H1 (cell line): Measurements from ENCODE around the gene OTOF. TPM values are rescaled to one million over a fixed set of nuclear protein-coding genes. Genes with fewer than 3 reads are reported as not detected.

ENCODE experiments used
- CTCF ChIA-PET: fragments of 300-600 bp; sonication (Branson Sonifier 250); formaldehyde crosslinking; loops from one replicate; lab custom pipeline; 2021; ENCODE audit not compliant: partially characterized antibody; lab: Charles Lee
- POLR2A ChIA-PET: fragments of 300-600 bp; sonication (Branson Sonifier 250); formaldehyde crosslinking; loops from one replicate; lab custom pipeline; 2021; ENCODE audit warnings: inconsistent platforms; ENCODE audit not compliant: partially characterized antibody; lab: Charles Lee
- DNase-seq, 2 experiments: peaks; one replicate each; pipeline versions ENCODE4 v3.0.0 to v3.0.0-alpha.2; 2010 to 2022; ENCODE audit warnings: low spot score in 2 of 2, low read depth in 1 of 2, mixed read lengths in 1 of 2
- FAIRE-seq: peaks from 2 replicates; lab custom pipeline; 2011; peaks lifted over from hg19 to GRCh38; lab: Jason Lieb, UNC
- H2AFZ ChIP-seq: 2 replicates; pipeline ENCODE4 v1.8.1; 2012; ENCODE audit warnings: low read length, inconsistent platforms
- H2AK5ac ChIP-seq: 2 replicates; pipeline ENCODE4 v1.6.1; 2013; ENCODE audit warnings: low read depth, low read length
- H2BK120ac ChIP-seq: replicated peaks from 2 replicates; pipeline ENCODE3; 2013; ENCODE audit warnings: low read depth, low read length, inconsistent platforms
- H2BK12ac ChIP-seq: 2 replicates; pipeline ENCODE4 v1.6.1; 2013; ENCODE audit warnings: low read depth, low read length
- H2BK15ac ChIP-seq: 2 replicates; pipeline ENCODE4 v1.6.1; 2013; ENCODE audit warnings: low read length
- H2BK20ac ChIP-seq: 2 replicates; pipeline ENCODE4 v1.6.1; 2013; ENCODE audit warnings: low read length
- H2BK5ac ChIP-seq: 2 replicates; pipeline ENCODE4 v1.6.1; 2013; ENCODE audit warnings: low read depth, low read length
- H3K14ac ChIP-seq: 2 replicates; pipeline ENCODE4 v1.6.1; 2013; ENCODE audit warnings: inconsistent platforms; ENCODE audit not compliant: insufficient read length
- H3K18ac ChIP-seq: 2 replicates; pipeline ENCODE4 v1.6.1; 2013; ENCODE audit warnings: low read length; ENCODE audit errors: extremely low read depth
- H3K23ac ChIP-seq: 2 replicates; pipeline ENCODE4 v1.6.1; 2013; ENCODE audit warnings: inconsistent platforms; ENCODE audit not compliant: insufficient read length
- H3K23me2 ChIP-seq: 2 replicates; pipeline ENCODE4 v1.6.1; 2013; ENCODE audit warnings: low read depth, low read length
- H3K27ac ChIP-seq: 2 replicates; pipeline ENCODE4 v1.6.1; 2011; ENCODE audit warnings: low read depth, low read length, inconsistent platforms
- H3K27me3 ChIP-seq, 4 experiments: replicated peaks in 1 of 4; 1 replicate in 1 of 4; 2 replicates in 3 of 4; pipeline versions ENCODE4 v1.6.1 to v1.8.1; 2011 to 2013; ENCODE audit warnings: low read length in 3 of 4, mild to moderate bottlenecking in 3 of 4, inconsistent platforms in 2 of 4, mixed read lengths in 2 of 4, moderate library complexity in 1 of 4; ENCODE audit not compliant: control insufficient read depth in 3 of 4, insufficient read depth in 3 of 4; ENCODE audit errors: extremely low read depth in 1 of 4
- H3K36me3 ChIP-seq, 4 experiments: 2 replicates each; pipeline versions ENCODE4 v1.6.1 to v1.8.1; 2011 to 2013; ENCODE audit warnings: mild to moderate bottlenecking in 4 of 4, low read length in 3 of 4, moderate library complexity in 2 of 4, control low read depth in 1 of 4, inconsistent platforms in 1 of 4; ENCODE audit not compliant: insufficient read depth in 4 of 4, control insufficient read depth in 2 of 4
- H3K4ac ChIP-seq: replicated peaks from 2 replicates; pipeline ENCODE3; 2013; ENCODE audit warnings: low read length, low read depth, mixed read lengths, inconsistent platforms; ENCODE audit not compliant: insufficient read length
- H3K4me1 ChIP-seq, 4 experiments: replicated peaks in 1 of 4; 1 replicate in 1 of 4; 2 replicates in 3 of 4; pipeline versions ENCODE4 v1.6.1 to v1.8.1; 2011 to 2013; ENCODE audit warnings: low read length in 3 of 4, inconsistent platforms in 2 of 4, mixed read lengths in 1 of 4; ENCODE audit not compliant: insufficient read depth in 4 of 4, control insufficient read depth in 3 of 4
- H3K4me2 ChIP-seq, 2 experiments: 2 replicates each; pipeline versions ENCODE4 v1.6.1 to v1.8.1; 2011 to 2013; ENCODE audit warnings: low read depth in 2 of 2, low read length in 2 of 2, control low read depth in 1 of 2, inconsistent platforms in 1 of 2, mild to moderate bottlenecking in 1 of 2; ENCODE audit not compliant: insufficient read depth in 1 of 2
- H3K4me3 ChIP-seq, 4 experiments: fragments of 200-600, 300-600 bp in 1 of 4; sonication (generic), shearing (Covaris generic), sonication (Bioruptor Twin) in 1 of 4; 2 replicates each; pipeline versions ENCODE4 v1.5.1 to v1.8.1; 2011 to 2016; ENCODE audit warnings: low read length in 4 of 4, low read depth in 3 of 4, control low read depth in 2 of 4, inconsistent platforms in 2 of 4, mild to moderate bottlenecking in 2 of 4, mixed read lengths in 1 of 4, moderate library complexity in 1 of 4; ENCODE audit not compliant: insufficient read depth in 2 of 4; ENCODE audit errors: extremely low read depth in 1 of 4
- H3K56ac ChIP-seq: replicated peaks from 2 replicates; pipeline ENCODE3; 2013; ENCODE audit warnings: low read depth, mild to moderate bottlenecking, mixed read lengths, low read length, inconsistent platforms; ENCODE audit not compliant: insufficient read length
- H3K79me1 ChIP-seq: 2 replicates; pipeline ENCODE4 v1.6.1; 2013; ENCODE audit warnings: low read depth, low read length, control low read depth
- H3K79me2 ChIP-seq, 2 experiments: 2 replicates each; pipeline versions ENCODE4 v1.6.1 to v1.8.1; 2012 to 2013; ENCODE audit warnings: low read length in 2 of 2, mild to moderate bottlenecking in 2 of 2, inconsistent platforms in 1 of 2; ENCODE audit not compliant: insufficient read depth in 2 of 2, control insufficient read depth in 1 of 2
- H3K9ac ChIP-seq, 4 experiments: replicated peaks in 1 of 4; 1 replicate in 1 of 4; 2 replicates in 3 of 4; pipeline versions ENCODE4 v1.6.1 to v1.8.1; 2011 to 2013; ENCODE audit warnings: low read depth in 3 of 4, low read length in 3 of 4, control low read depth in 2 of 4, mild to moderate bottlenecking in 2 of 4, moderate library complexity in 2 of 4, inconsistent platforms in 1 of 4; ENCODE audit errors: extremely low read depth in 1 of 4
- H3K9me3 ChIP-seq, 2 experiments: 2 replicates each; pipeline versions ENCODE4 v1.6.1 to v1.8.1; 2012 to 2013; ENCODE audit warnings: mild to moderate bottlenecking in 2 of 2, moderate library complexity in 2 of 2, control low read depth in 1 of 2, inconsistent platforms in 1 of 2, low read depth in 1 of 2, low read length in 1 of 2, mixed read lengths in 1 of 2; ENCODE audit not compliant: insufficient read depth in 2 of 2
- H4K20me1 ChIP-seq, 2 experiments: replicated peaks in 1 of 2; 2 replicates each; pipeline versions ENCODE3 to v1.8.1; 2011 to 2013; ENCODE audit warnings: inconsistent platforms in 2 of 2, low read length in 2 of 2, mild to moderate bottlenecking in 1 of 2; ENCODE audit not compliant: insufficient read depth in 2 of 2, control insufficient read depth in 1 of 2
- H4K5ac ChIP-seq: 2 replicates; pipeline ENCODE4 v1.6.1; 2013; ENCODE audit warnings: low read length, low read depth, mixed read lengths, inconsistent platforms; ENCODE audit not compliant: insufficient read length
- H4K8ac ChIP-seq: 2 replicates; pipeline ENCODE4 v1.8.0; 2013; ENCODE audit warnings: mild to moderate bottlenecking, moderate library complexity, low read length, inconsistent platforms; ENCODE audit not compliant: insufficient read depth; ENCODE audit errors: extremely low read depth
- H4K91ac ChIP-seq: replicated peaks from 2 replicates; pipeline ENCODE3; 2013; ENCODE audit warnings: low read length, mixed read lengths, inconsistent platforms; ENCODE audit not compliant: insufficient read length
- BACH1 ChIP-seq: IDR thresholded peaks from 2 replicates; pipeline ENCODE4 v1.6.1; 2012; ENCODE audit warnings: low read length, improper control_type of control experiment
- CHD1 ChIP-seq: IDR thresholded peaks from 2 replicates; pipeline ENCODE4 v1.6.1; 2012; ENCODE audit warnings: low read depth, low read length, improper control_type of control experiment
- CREB1 ChIP-seq: IDR thresholded peaks from 2 replicates; pipeline ENCODE4 v1.6.1; 2012; ENCODE audit warnings: inconsistent platforms
- EZH2 ChIP-seq: fragments of 200-600 bp; sonication (generic); IDR thresholded peaks from 2 replicates; pipeline ENCODE4 v1.7.1; 2012; ENCODE audit warnings: low read depth, mild to moderate bottlenecking, moderate library complexity, low read length, inconsistent platforms; ENCODE audit not compliant: severe bottlenecking
- GABPA ChIP-seq: IDR thresholded peaks from 2 replicates; pipeline ENCODE4 v1.6.1; 2011; ENCODE audit warnings: mild to moderate bottlenecking, low read length, moderate library complexity, borderline replicate concordance; ENCODE audit not compliant: insufficient read depth
- HDAC2 ChIP-seq, 2 experiments: fragments of 300-600 bp in 1 of 2; sonication (generic) in 1 of 2; IDR thresholded peaks; 2 replicates each; pipeline ENCODE4 v1.6.1; 2011 to 2012; ENCODE audit warnings: low read depth in 2 of 2, low read length in 2 of 2, mild to moderate bottlenecking in 2 of 2, moderate library complexity in 2 of 2, borderline replicate concordance in 1 of 2, inconsistent platforms in 1 of 2
- JUN ChIP-seq: IDR thresholded peaks from 2 replicates; pipeline ENCODE4 v1.6.1; 2011; ENCODE audit warnings: low read depth, mild to moderate bottlenecking, improper control_type of control experiment, low read length
- KDM1A ChIP-seq: fragments of 200-600, 300-600 bp; sonication (generic); IDR thresholded peaks from 2 replicates; pipeline ENCODE4 v1.7.1; 2016; ENCODE audit warnings: mild to moderate bottlenecking, low read length, borderline replicate concordance
- POLR2A ChIP-seq, 2 experiments: IDR thresholded peaks; 1 replicate in 1 of 2; 2 replicates in 1 of 2; pipeline ENCODE4 v1.6.1; 2011; ENCODE audit warnings: low read depth in 2 of 2, low read length in 2 of 2, mild to moderate bottlenecking in 2 of 2; ENCODE audit errors: control extremely low read depth in 1 of 2
- RFX5 ChIP-seq: IDR thresholded peaks from 2 replicates; pipeline ENCODE4 v1.6.1; 2011; ENCODE audit warnings: low read depth, low read length, improper control_type of control experiment, borderline replicate concordance
- SP1 ChIP-seq: IDR thresholded peaks from 2 replicates; pipeline ENCODE4 v1.6.1; 2011; ENCODE audit warnings: low read depth, low read length
- SP2 ChIP-seq: IDR thresholded peaks from 2 replicates; pipeline ENCODE4 v1.6.1; 2012; ENCODE audit warnings: mild to moderate bottlenecking, low read length, inconsistent platforms
- TEAD4 ChIP-seq: IDR thresholded peaks from 2 replicates; pipeline ENCODE4 v1.6.1; 2012; ENCODE audit warnings: low read depth, low read length, inconsistent platforms, mixed read lengths
- WGBS, 2 experiments: shearing (Covaris generic) in 1 of 2; methylation state at CpG; one replicate each; pipeline versions ENCODE4 v1.1.6 to v1.1.7; 2013 to 2015; ENCODE audit warnings: low lambda C conversion rate in 2 of 2, mixed read lengths in 2 of 2, inconsistent platforms in 1 of 2, low coverage in 1 of 2, missing lambda C conversion rate in 1 of 2; ENCODE audit not compliant: insufficient replicate concordance in 2 of 2, insufficient coverage in 1 of 2, insufficient read length in 1 of 2; ENCODE audit errors: extremely low coverage in 1 of 2, missing lambda C conversion rate in 1 of 2; 5-methylcytosine and 5-hydroxymethylcytosine counted together
- long read RNA-seq, 2 experiments: library from RNA in 1 of 2; library from capped mRNA in 1 of 2; stranded (forward); transcript quantifications; one replicate each; pipeline ENCODE4 v2.0.0, GENCODE V29; 2021; ENCODE audit warnings: inconsistent platforms in 1 of 2
- polyA minus RNA-seq, 3 experiments: library from RNA; depleted of rRNA, polyadenylated mRNA; stranded (reverse); fragments of >200 nt; gene quantifications; 1 replicate in 2 of 3; 2 replicates in 1 of 3; pipeline ENCODE4 v1.2.3, GENCODE V29; 2011
- polyA plus RNA-seq, 7 experiments: library from polyadenylated mRNA; depleted of rRNA in 3 of 7; stranded (reverse) in 5 of 7; unstranded in 2 of 7; fragments of >200 nt in 5 of 7; fragments of 200-250 nt in 2 of 7; gene quantifications; 1 replicate in 5 of 7; 2 replicates in 1 of 7; 4 replicates in 1 of 7; pipeline versions ENCODE4 v1.2.1 to v1.2.3, GENCODE V29; 2011 to 2013; ENCODE audit warnings: missing spikeins in 2 of 7, mixed read lengths in 2 of 7
- total RNA-seq: library from RNA; stranded (reverse); fragmentation: NEBNext Ultra II Directional; extraction: Animal tissue kit (Norgen Biotek cat#: 25700); gene quantifications from 2 replicates; pipeline ENCODE4 v1.2.1, GENCODE V29; 2021

Gene OTOF
- not detected in 2 replicates for total RNA-seq
- polyA plus RNA-seq (2011; rRNA removed) = 0.06 TPM in 2 replicates
- 0.03 TPM for polyA plus RNA-seq (2011; cell fraction: cytosol; rRNA removed)
- polyA plus RNA-seq (2011; cell fraction: nucleus; rRNA removed) = 0.31 TPM
- polyA plus RNA-seq (2012, experiment 1 of 2) = 0.03 to 0.15 TPM (median 0.07 TPM) in 3 of 4 replicates, not detected in the other
- not detected for polyA plus RNA-seq (2012, experiment 2 of 2)
- 0.02 TPM for polyA plus RNA-seq (2013, experiment 1 of 2)
- 0.04 TPM for polyA plus RNA-seq (2013, experiment 2 of 2)
- not detected in 2 replicates for polyA minus RNA-seq (2011; rRNA and poly(A)+ RNA removed)
- polyA minus RNA-seq (2011; cell fraction: cytosol; rRNA and poly(A)+ RNA removed) = not detected
- not detected for polyA minus RNA-seq (2011; cell fraction: nucleus; rRNA and poly(A)+ RNA removed)
- long read RNA-seq, experiment 1, partial matches to known transcripts = 1 of 1 reads
- long read RNA-seq, experiment 1, other reads (novel, unspliced or antisense) = 0 of 1 reads
- long read RNA-seq, experiment 2 = 0 reads

- no peaks in the 10 kb centered on the region for H3K36me3 ChIP-seq
- H3K9me3 ChIP-seq = no peaks in the 10 kb centered on the region
- H4K20me1 ChIP-seq = peaks cover 0 to 5% of the 10 kb centered on the region in 2 experiments
- no peak within 1 kb of the TSS for H3K9ac ChIP-seq
- no peak within 1 kb of the TSS for H4K91ac ChIP-seq
- peaks cover 0 to 7% (median under 1%) of the 10 kb centered on the region in 4 experiments; a peak in 4 of 7 replicates for H3K4me1 ChIP-seq
- H3K27ac ChIP-seq = no peak within 1 kb of the TSS
- no peak within 1 kb of the TSS for H2BK12ac ChIP-seq
- H2AFZ ChIP-seq = no peak within 1 kb of the TSS; the same call in 1 of the 2 replicates
- WGBS, 2 experiments = 89% methylated on average over 2 of the region's 3 CpGs; no CpG with 5 or more reads in 1 of the 2 experiments
- no peak within 1 kb of the TSS for H3K4ac ChIP-seq
- ChIA-PET POLR2A (interaction anchor here (0.8 to 1.3 kb wide), 3 partner anchors 9 to 14 kb away, joined by 3 to 4 read pairs (median 3); no protein-coding TSS in a partner anchor), CTCF (interaction anchor here (1.2 to 5.5 kb wide), 9 partner anchors 8 to 146 kb away, joined by 3 to 24 read pairs (median 4); no protein-coding TSS in a partner anchor)
- no peak within 1 kb of the TSS for H3K23ac ChIP-seq
- no peak within 1 kb of the TSS for H3K4me3 ChIP-seq
- DNase-seq (no peak), FAIRE-seq (no peak)
- H4K5ac ChIP-seq = no peak within 1 kb of the TSS
- no peak within 1 kb of the TSS for H3K14ac ChIP-seq
- H2AK5ac ChIP-seq = no peak within 1 kb of the TSS
- no peak within 1 kb of the TSS for H2BK120ac ChIP-seq
- H3K23me2 ChIP-seq = peaks cover 3% of the 10 kb centered on the region; the same call in 1 of the 2 replicates
- H3K79me1 ChIP-seq = no peaks in the 10 kb centered on the region
- peak within 1 kb of the TSS; percentile 45 for H4K8ac ChIP-seq
- H3K4me2 ChIP-seq = no peak within 1 kb of the TSS
- H2BK15ac ChIP-seq = peak within 1 kb of the TSS; percentile 29; the same call in 1 of the 2 replicates
- H3K18ac ChIP-seq = no peak within 1 kb of the TSS
- H3K56ac ChIP-seq = no peak within 1 kb of the TSS
- H2BK5ac ChIP-seq = no peak within 1 kb of the TSS
- H3K79me2 ChIP-seq = no peaks in the 10 kb centered on the region
- H3K27me3 ChIP-seq = no peaks in the 10 kb centered on the region
- 0 out of 2 replicates have a peak within 1 kb of the TSS, but pooled peaks have one; percentile 61 for H2BK20ac ChIP-seq
- no peak for TF ChIP-seq POLR2A (IDR thresholded peaks at IDR 0.05; ENCODE audit: control extremely low read depth in 1 of 2, low read depth in 2 of 2, low read length in 2 of 2)
- no peak for TF ChIP-seq GABPA
- TF ChIP-seq RFX5 = no peak
- TF ChIP-seq HDAC2 (IDR thresholded peaks at IDR 0.05; ENCODE audit: borderline replicate concordance in 1 of 2, low read depth in 2 of 2, low read length in 2 of 2) = no peak
- no peak for TF ChIP-seq JUN
- no peak for TF ChIP-seq SP1
- no peak for TF ChIP-seq CHD1
- TF ChIP-seq TEAD4 = no peak
- no peak for TF ChIP-seq CREB1
- TF ChIP-seq SP2 = no peak
- no peak for TF ChIP-seq BACH1
- TF ChIP-seq KDM1A = no peak
- TF ChIP-seq EZH2 = no peak
Observed at GRCh38 chr2:26477911-26478253, at the start of gene OTOF. Gene OTOF (minus strand): TSS chr2:26478124.
